Hepatocyte (in vitro differentiated cells): ENCODE results near the gene SCYL2. TPM values are rescaled to one million over a fixed set of nuclear protein-coding genes. Genes with fewer than 3 reads are reported as not detected.
A peak's percentile ranks its signal among the peaks of the same experiment; 100 is the strongest.
"Not testable (repeated sequence)": the region's sequence is repeated elsewhere in the genome, so short reads cannot be mapped to it uniquely, and the experiment has no call there.

ENCODE experiments used
- DNase-seq: peaks from one replicate; pipeline ENCODE4 v3.0.0-alpha.2; 2016; ENCODE audit warnings: low spot score
- H2AFZ ChIP-seq: fragments of 200-600 bp; sonication (generic); 2 replicates; pipeline ENCODE4 v1.6.0; 2016; ENCODE audit warnings: antibody characterized with exemption, mild to moderate bottlenecking
- H3K27ac ChIP-seq: fragments of 200-600 bp; sonication (generic); 2 replicates; pipeline ENCODE4 v1.5.1; 2016; ENCODE audit warnings: mild to moderate bottlenecking
- H3K27me3 ChIP-seq: fragments of 200-600 bp; sonication (generic); 2 replicates; pipeline ENCODE4 v1.6.1; 2016
- H3K36me3 ChIP-seq: fragments of 200-600 bp; sonication (generic); replicated peaks from 2 replicates; pipeline ENCODE4 v1.5.1; 2016; ENCODE audit warnings: low read depth; ENCODE audit not compliant: insufficient read depth
- H3K4me1 ChIP-seq: fragments of 200-600 bp; sonication (generic); 2 replicates; pipeline ENCODE4 v1.5.1; 2016; ENCODE audit warnings: mild to moderate bottlenecking, moderate library complexity; ENCODE audit not compliant: insufficient read depth
- H3K4me2 ChIP-seq: fragments of 200-600 bp; sonication (generic); 2 replicates; pipeline ENCODE4 v1.6.0; 2016
- H3K4me3 ChIP-seq: fragments of 200-600 bp; sonication (generic); 2 replicates; pipeline ENCODE4 v1.5.1; 2016; ENCODE audit warnings: mild to moderate bottlenecking
- H3K79me2 ChIP-seq: fragments of 200-600 bp; sonication (generic); 2 replicates; pipeline ENCODE4 v1.6.0; 2017; ENCODE audit warnings: mild to moderate bottlenecking
- H3K9me2 ChIP-seq: fragments of 200-600 bp; sonication (generic); replicated peaks from 2 replicates; pipeline ENCODE4 v1.6.0; 2017; ENCODE audit warnings: mild to moderate bottlenecking; ENCODE audit not compliant: insufficient read depth
- H3K9me3 ChIP-seq: fragments of 200-600 bp; sonication (generic); 2 replicates; pipeline ENCODE4 v1.5.1; 2016; ENCODE audit warnings: low read depth, mild to moderate bottlenecking
- H4K20me1 ChIP-seq: fragments of 200-600 bp; sonication (generic); 2 replicates; pipeline ENCODE4 v1.6.0; 2016; ENCODE audit warnings: mild to moderate bottlenecking; ENCODE audit not compliant: insufficient read depth, poor library complexity, severe bottlenecking
- EZH2 ChIP-seq: fragments of 200-600 bp; sonication (generic); IDR thresholded peaks from 2 replicates; pipeline ENCODE4 v1.6.1; 2016; ENCODE audit warnings: antibody characterized with exemption, mild to moderate bottlenecking, borderline replicate concordance
- EZH2phosphoT487 ChIP-seq: fragments of 200-600 bp; sonication (generic); IDR thresholded peaks from one replicate; pipeline ENCODE4 v1.6.1; 2018; ENCODE audit warnings: antibody characterized with exemption, mild to moderate bottlenecking, low read depth, moderate library complexity; ENCODE audit not compliant: unreplicated experiment, severe bottlenecking
- WGBS: methylation state at CpG from one replicate; pipeline ENCODE4 v1.1.6; 2016; ENCODE audit warnings: low lambda C conversion rate; ENCODE audit errors: missing lambda C conversion rate; 5-methylcytosine and 5-hydroxymethylcytosine counted together
- polyA plus RNA-seq: library from polyadenylated mRNA; unstranded; fragments of >200 nt; fragmentation: Nextera tagmentation; extraction: Ambion mirVana; gene quantifications from 2 replicates; pipeline ENCODE4 v1.2.1, GENCODE V29; 2016
- total RNA-seq: library from RNA; depleted of rRNA; stranded (reverse); fragments of >200 nt; gene quantifications from 2 replicates; pipeline ENCODE4 v1.2.3, GENCODE V29; 2014
- TF ChIP-seq, protein P1 (sequence below): fragments of 200-600 bp; sonication (generic); IDR thresholded peaks from 2 replicates; pipeline ENCODE4 v1.5.1; 2016; ENCODE audit warnings: antibody characterized with exemption, mild to moderate bottlenecking; ENCODE audit not compliant: poor library complexity

The SCYL2 gene
- total and polyA plus RNA-seq, 2 experiments from 2014 or later = 17.2 to 55.0 TPM

DNA sequence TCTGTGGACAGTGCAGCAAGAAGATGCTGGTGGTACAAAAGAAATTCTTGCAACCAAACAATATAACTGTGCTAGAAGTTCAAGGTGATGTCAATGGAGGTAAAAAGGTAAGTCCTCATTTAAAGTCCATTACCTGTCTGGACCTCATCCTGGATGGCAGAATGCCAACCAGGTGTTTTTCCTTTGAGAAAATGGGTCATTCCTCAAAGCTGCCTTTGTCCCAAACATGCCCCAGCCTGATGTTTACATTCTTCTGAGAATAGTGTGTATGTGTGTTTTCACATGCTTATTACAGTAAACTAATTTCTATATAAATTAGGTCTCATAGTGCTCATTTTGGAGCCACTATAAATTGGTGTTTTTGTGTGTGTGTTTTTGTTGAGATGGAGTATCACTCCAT is 41.5 kb upstream of the SCYL2 start:
- TF ChIP-seq EZH2phosphoT487 (no peak), EZH2 (no peak)
- TF ChIP-seq, protein P1, sequence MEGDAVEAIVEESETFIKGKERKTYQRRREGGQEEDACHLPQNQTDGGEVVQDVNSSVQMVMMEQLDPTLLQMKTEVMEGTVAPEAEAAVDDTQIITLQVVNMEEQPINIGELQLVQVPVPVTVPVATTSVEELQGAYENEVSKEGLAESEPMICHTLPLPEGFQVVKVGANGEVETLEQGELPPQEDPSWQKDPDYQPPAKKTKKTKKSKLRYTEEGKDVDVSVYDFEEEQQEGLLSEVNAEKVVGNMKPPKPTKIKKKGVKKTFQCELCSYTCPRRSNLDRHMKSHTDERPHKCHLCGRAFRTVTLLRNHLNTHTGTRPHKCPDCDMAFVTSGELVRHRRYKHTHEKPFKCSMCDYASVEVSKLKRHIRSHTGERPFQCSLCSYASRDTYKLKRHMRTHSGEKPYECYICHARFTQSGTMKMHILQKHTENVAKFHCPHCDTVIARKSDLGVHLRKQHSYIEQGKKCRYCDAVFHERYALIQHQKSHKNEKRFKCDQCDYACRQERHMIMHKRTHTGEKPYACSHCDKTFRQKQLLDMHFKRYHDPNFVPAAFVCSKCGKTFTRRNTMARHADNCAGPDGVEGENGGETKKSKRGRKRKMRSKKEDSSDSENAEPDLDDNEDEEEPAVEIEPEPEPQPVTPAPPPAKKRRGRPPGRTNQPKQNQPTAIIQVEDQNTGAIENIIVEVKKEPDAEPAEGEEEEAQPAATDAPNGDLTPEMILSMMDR = no peak
- Histone ChIP-seq H3K4me3 (no peak overlapping the region), H4K20me1 (no peaks in the 10 kb centered on the region), H3K4me2 (no peak overlapping the region), H3K4me1 (no peaks in the 10 kb centered on the region), H3K36me3 (no peaks in the 10 kb centered on the region), H3K79me2 (no peaks in the 10 kb centered on the region), H2AFZ (no peak overlapping the region), H3K9me3 (no peaks in the 10 kb centered on the region), H3K27me3 (no peaks in the 10 kb centered on the region), H3K9me2 (no peaks in the 10 kb centered on the region), H3K27ac (no peak overlapping the region)
- DNase-seq = no peak

- WGBS = 91% methylated on average over 5 of the region's 5 CpGs
- Histone ChIP-seq H3K9me3 (no peaks in the 10 kb centered on the region), H3K4me1 (no peaks in the 10 kb centered on the region), H2AFZ (no peak overlapping the region), H3K9me2 (no peaks in the 10 kb centered on the region), H3K36me3 (no peaks in the 10 kb centered on the region), H3K4me2 (no peak overlapping the region), H3K27ac (no peak overlapping the region), H4K20me1 (no peaks in the 10 kb centered on the region), H3K27me3 (no peaks in the 10 kb centered on the region), H3K4me3 (no peak overlapping the region), H3K79me2 (no peaks in the 10 kb centered on the region)
- no peak for TF ChIP-seq EZH2
- TF ChIP-seq, protein P1 = peak; percentile 37
- peak; percentile 38 for DNase-seq
Observed at GRCh38 chr12:100229036-100229635, 37.8 kb upstream of the SCYL2 start.

DNA sequence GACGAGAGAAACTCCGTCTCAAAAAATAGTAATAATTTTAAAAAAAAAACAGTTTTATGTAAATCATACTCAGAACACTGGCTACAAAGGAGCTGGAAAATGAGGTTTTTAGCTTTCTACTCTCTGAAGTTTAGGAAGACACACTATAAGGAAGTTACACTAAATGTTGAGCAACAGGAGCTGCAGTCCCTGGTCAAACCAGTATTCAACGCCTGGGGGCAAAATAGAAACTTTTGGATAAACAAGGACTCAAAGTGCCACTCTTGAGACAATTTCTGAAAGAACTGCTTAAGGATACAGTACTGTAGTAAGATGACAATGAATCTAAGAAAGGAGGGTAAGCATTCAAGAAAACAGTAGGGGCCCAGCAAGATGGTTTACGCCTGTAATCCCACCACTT is 37.1 kb upstream of the SCYL2 start:
- peak; percentile 17 for DNase-seq
- H3K9me3 ChIP-seq = no peaks in the 10 kb centered on the region
- H2AFZ ChIP-seq = no peak overlapping the region
- TF ChIP-seq, protein P1 = no peak
- TF ChIP-seq EZH2phosphoT487 = no peak
- TF ChIP-seq EZH2 = no peak
- no peak overlapping the region for H3K4me3 ChIP-seq
- no peaks in the 10 kb centered on the region for H3K79me2 ChIP-seq
- H3K9me2 ChIP-seq = no peaks in the 10 kb centered on the region
- H3K36me3 ChIP-seq = no peaks in the 10 kb centered on the region
- no peaks in the 10 kb centered on the region for H3K4me1 ChIP-seq
- no peak overlapping the region for H3K27ac ChIP-seq
- no peak overlapping the region for H3K4me2 ChIP-seq
- H3K27me3 ChIP-seq = no peaks in the 10 kb centered on the region
- no peaks in the 10 kb centered on the region for H4K20me1 ChIP-seq
- WGBS = 83% methylated on average over 4 of the region's 4 CpGs

- not testable (repeated sequence) for H3K4me3 ChIP-seq, H3K36me3 ChIP-seq, DNase-seq, H3K4me2 ChIP-seq, H3K9me2 ChIP-seq, H3K27me3 ChIP-seq, H3K4me1 ChIP-seq, H3K9me3 ChIP-seq, H2AFZ ChIP-seq, H3K27ac ChIP-seq, H3K79me2 ChIP-seq, H4K20me1 ChIP-seq
- 94% methylated on average over 3 of the region's 3 CpGs for WGBS
Observed at GRCh38 chr12:100231873-100232272, 35.1 kb upstream of the SCYL2 start.
